Vagina (tissue), 2 donors: ENCODE measurements around the gene AATK. TPM values are rescaled to one million over a fixed set of nuclear protein-coding genes. Genes with fewer than 3 reads are reported as not detected.

Source experiments
- DNase-seq, 2 donors: peaks; one replicate each; pipeline ENCODE4 v3.0.0-alpha.2; 2017; ENCODE audit errors: extremely low spot score in 2 of 2
- H3K27ac ChIP-seq: fragments of 200-600 bp; sonication (generic); one replicate; pipeline ENCODE4 v1.5.1; 2019
- H3K27me3 ChIP-seq: fragments of 200-600 bp; sonication (generic); one replicate; pipeline ENCODE4 v1.5.1; 2019
- H3K36me3 ChIP-seq, 2 donors: fragments of 200-600 bp; sonication (generic); one replicate each; pipeline ENCODE4 v1.5.1; 2017 to 2019
- H3K4me1 ChIP-seq: fragments of 200-600 bp; sonication (generic); one replicate; pipeline ENCODE4 v1.5.1; 2019
- H3K4me3 ChIP-seq, 2 donors: fragments of 200-600 bp; sonication (generic); 1 replicate in 1 of 2; 2 replicates in 1 of 2; pipeline ENCODE4 v1.5.1; 2016 to 2019
- H3K9me3 ChIP-seq: fragments of 200-600 bp; sonication (generic); one replicate; pipeline ENCODE4 v1.5.1; 2019
- CTCF ChIP-seq, 3 experiments: fragments of 450-650 bp in 2 of 3; fragments of 200-600 bp in 1 of 3; sonication (generic) in 1 of 3; IDR thresholded peaks; one replicate each; pipeline ENCODE4 v1.5.1; 2017 to 2019; ENCODE audit warnings: antibody characterized with exemption in 3 of 3, mild to moderate bottlenecking in 2 of 3, moderate library complexity in 2 of 3
- POLR2A ChIP-seq, 2 donors: fragments of 450-650 bp; IDR thresholded peaks; one replicate each; pipeline ENCODE4 v1.6.1; 2017; ENCODE audit warnings: antibody characterized with exemption in 2 of 2, mild to moderate bottlenecking in 2 of 2, moderate library complexity in 2 of 2
- POLR2AphosphoS5 ChIP-seq, 2 donors: sonication (generic); formaldehyde crosslinking; IDR thresholded peaks; one replicate each; pipeline ENCODE4 v1.9.0; 2017; ENCODE audit warnings: antibody characterized with exemption in 2 of 2, mild to moderate bottlenecking in 2 of 2, low read depth in 1 of 2; ENCODE audit not compliant: insufficient read depth in 1 of 2
- intact Hi-C: fragments of 100-400 bp; cut with DNase I; formaldehyde crosslinking; loops from one replicate; pipeline ENCODE4 v1.15.1; 2023
- total RNA-seq: library from RNA; depleted of rRNA; stranded (reverse); fragments of >200 nt; gene quantifications from one replicate; pipeline ENCODE4 v1.2.3, GENCODE V29; 2016

Gene AATK
- total RNA-seq, 1 donor from 2014 or later: 6.4 TPM

GRCh38 chr17:81191116-81191515 lies 25.1 kb upstream of the AATK start:
- no peaks in the 10 kb centered on the region for H3K36me3 ChIP-seq
- intact Hi-C loops: loop anchor here (10.0 kb wide), 1 partner anchor 186 kb away; no protein-coding TSS in a partner anchor

GRCh38 chr17:81190591-81190990 lies 24.6 kb upstream of the AATK start:
- H3K9me3 ChIP-seq: no peaks in the 10 kb centered on the region
- no peak for TF ChIP-seq CTCF (IDR thresholded peaks at IDR 0.05)
- no peak for TF ChIP-seq POLR2AphosphoS5 (IDR thresholded peaks at IDR 0.05; ENCODE audit: insufficient read depth in 1 of 2, low read depth in 1 of 2)
- TF ChIP-seq POLR2A (IDR thresholded peaks at IDR 0.05): no peak
- H3K27me3 ChIP-seq: no peaks in the 10 kb centered on the region
- no peaks in the 10 kb centered on the region for H3K4me1 ChIP-seq
- no peaks in the 10 kb centered on the region for H3K36me3 ChIP-seq
- no peak overlapping the region for H3K4me3 ChIP-seq
- DNase-seq: no peak
- H3K27ac ChIP-seq: no peak overlapping the region
- intact Hi-C loops: loop anchor here (1.0 to 10.0 kb wide), 2 partner anchors 24 to 186 kb away; no protein-coding TSS in a partner anchor

More at GRCh38 chr17:81191116-81191515, 25.1 kb upstream of the AATK start:
- TF ChIP-seq CTCF (IDR thresholded peaks at IDR 0.05) (no peak), POLR2A (IDR thresholded peaks at IDR 0.05) (no peak), POLR2AphosphoS5 (IDR thresholded peaks at IDR 0.05; ENCODE audit: insufficient read depth in 1 of 2, low read depth in 1 of 2) (no peak)
- Histone ChIP-seq H3K27ac (no peak overlapping the region), H3K4me3 (no peak overlapping the region), H3K9me3 (no peaks in the 10 kb centered on the region), H3K4me1 (no peaks in the 10 kb centered on the region), H3K27me3 (no peaks in the 10 kb centered on the region)
- no peak for DNase-seq

- Histone ChIP-seq H3K4me3 (no peak overlapping the region), H3K27ac (no peak overlapping the region), H3K27me3 (no peaks in the 10 kb centered on the region), H3K36me3 (no peaks in the 10 kb centered on the region), H3K4me1 (no peaks in the 10 kb centered on the region), H3K9me3 (no peaks in the 10 kb centered on the region)
- no peak for DNase-seq
- TF ChIP-seq POLR2A (IDR thresholded peaks at IDR 0.05) (no peak), POLR2AphosphoS5 (IDR thresholded peaks at IDR 0.05; ENCODE audit: insufficient read depth in 1 of 2, low read depth in 1 of 2) (no peak), CTCF (IDR thresholded peaks at IDR 0.05) (no peak)
- intact Hi-C loops: loop anchor here (1.0 to 10.0 kb wide), 2 partner anchors 24 to 185 kb away; no protein-coding TSS in a partner anchor
Measured at GRCh38 chr17:81189670-81190530, 23.9 kb upstream of the AATK start.

DNA sequence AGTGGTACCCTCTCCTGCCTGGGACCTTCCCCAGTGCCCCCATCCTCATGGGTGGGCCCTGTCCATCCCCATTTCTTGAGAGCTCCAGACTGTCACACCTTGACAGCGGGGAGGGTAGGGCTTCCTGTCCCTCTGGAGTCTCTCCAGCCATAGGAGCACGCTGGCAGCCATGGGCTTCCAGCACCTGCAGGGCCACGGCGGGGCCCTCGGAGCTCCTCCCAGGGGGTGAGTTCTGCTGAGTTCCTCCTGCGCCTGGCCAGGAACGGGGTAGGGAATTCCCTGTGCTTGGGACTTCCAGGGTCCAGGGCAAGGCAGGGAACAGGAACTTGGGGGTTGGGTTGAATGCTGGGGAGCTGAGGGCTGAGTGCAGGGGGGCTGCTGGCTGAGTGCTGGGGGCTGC lies 23.0 kb upstream of the AATK start:
- no peak overlapping the region for H3K4me3 ChIP-seq
- H3K9me3 ChIP-seq: no peaks in the 10 kb centered on the region
- TF ChIP-seq CTCF (IDR thresholded peaks at IDR 0.05): no peak
- no peak for TF ChIP-seq POLR2A (IDR thresholded peaks at IDR 0.05)
- no peak for TF ChIP-seq POLR2AphosphoS5 (IDR thresholded peaks at IDR 0.05; ENCODE audit: insufficient read depth in 1 of 2, low read depth in 1 of 2)
- no peak for DNase-seq
- H3K27ac ChIP-seq: no peak overlapping the region
- H3K4me1 ChIP-seq: no peaks in the 10 kb centered on the region
- H3K36me3 ChIP-seq: no peaks in the 10 kb centered on the region
- intact Hi-C loops: no loop called here
- no peaks in the 10 kb centered on the region for H3K27me3 ChIP-seq

- intact Hi-C loops: no loop called here
- Histone ChIP-seq H3K4me3 (no peak overlapping the region), H3K4me1 (no peaks in the 10 kb centered on the region), H3K36me3 (no peaks in the 10 kb centered on the region), H3K9me3 (no peaks in the 10 kb centered on the region), H3K27me3 (no peaks in the 10 kb centered on the region), H3K27ac (no peak overlapping the region)
- no peak for DNase-seq
- TF ChIP-seq POLR2AphosphoS5 (IDR thresholded peaks at IDR 0.05; ENCODE audit: insufficient read depth in 1 of 2, low read depth in 1 of 2): no peak
- no peak for TF ChIP-seq CTCF (IDR thresholded peaks at IDR 0.05)
Measured at GRCh38 chr17:81188491-81188840, 22.4 kb upstream of the AATK start.
